Endothelial cell of umbilical vein (primary cell): Measurements from ENCODE around the gene COMMD10. TPM values are rescaled to one million over a fixed set of nuclear protein-coding genes. Genes with fewer than 3 reads are reported as not detected.

ENCODE experiments used
- BruUV-seq: library from RNA; stranded (reverse); fragments of 400-500 nt; replicated peaks from 2 replicates; lab custom pipeline; 2021; lab: Mats Ljungman, UMichigan
- CTCF ChIA-PET: fragments of 300-600, 350-600 bp; sonication (Branson Sonifier 250); formaldehyde crosslinking; loops from one replicate; lab custom pipeline; 2021; ENCODE audit warnings: antibody characterized with exemption, inconsistent platforms; lab: Charles Lee
- POLR2A ChIA-PET: fragments of 300-600, 350-600 bp; sonication (Branson Sonifier 250); formaldehyde crosslinking; loops from one replicate; lab custom pipeline; 2021; ENCODE audit warnings: antibody characterized with exemption, inconsistent platforms; lab: Charles Lee
- DNase-seq: peaks from one replicate; pipeline ENCODE4 v3.0.0-alpha.2; 2011; ENCODE audit warnings: low read depth, low spot score
- FAIRE-seq: peaks from 2 replicates; lab custom pipeline; 2011; peaks lifted over from hg19 to GRCh38; lab: Jason Lieb, UNC
- H2AFZ ChIP-seq: 2 replicates; pipeline ENCODE4 v1.6.0; 2012; ENCODE audit warnings: low read depth, low read length, control low read depth, inconsistent platforms
- H3K27ac ChIP-seq: 2 replicates; pipeline ENCODE4 v1.5.1; 2011; ENCODE audit warnings: low read depth, mild to moderate bottlenecking, control low read depth, low read length, moderate library complexity; ENCODE audit not compliant: insufficient read depth
- H3K27me3 ChIP-seq, 2 experiments: 2 replicates each; pipeline versions ENCODE4 v1.6.0 to v1.6.1; 2011; ENCODE audit warnings: low read length in 2 of 2, mixed read lengths in 1 of 2; ENCODE audit not compliant: control insufficient read depth in 2 of 2, insufficient read depth in 2 of 2
- H3K36me3 ChIP-seq, 2 experiments: 2 replicates in 1 of 2; 3 replicates in 1 of 2; pipeline ENCODE4 v1.5.1; 2011; ENCODE audit warnings: low read length in 2 of 2, mild to moderate bottlenecking in 1 of 2, moderate library complexity in 1 of 2; ENCODE audit not compliant: control insufficient read depth in 2 of 2, insufficient read depth in 2 of 2; ENCODE audit errors: extremely low read depth in 1 of 2
- H3K4me1 ChIP-seq: 3 replicates; pipeline ENCODE4 v1.5.1; 2011; ENCODE audit warnings: mild to moderate bottlenecking, low read length; ENCODE audit not compliant: control insufficient read depth, insufficient read depth; ENCODE audit errors: extremely low read depth
- H3K4me2 ChIP-seq: 2 replicates; pipeline ENCODE4 v1.6.1; 2011; ENCODE audit warnings: low read length, control low read depth, mixed read lengths; ENCODE audit not compliant: insufficient read depth
- H3K4me3 ChIP-seq, 3 experiments: fragments of 200-600 bp in 1 of 3; sonication (generic), shearing (Covaris generic) in 1 of 3; replicated peaks in 1 of 3; 2 replicates each; pipeline ENCODE4 v1.5.1; 2011 to 2016; ENCODE audit warnings: control low read depth in 3 of 3, low read length in 3 of 3, mild to moderate bottlenecking in 2 of 3, inconsistent platforms in 1 of 3, low read depth in 1 of 3, moderate library complexity in 1 of 3; ENCODE audit not compliant: insufficient read depth in 1 of 3
- H3K79me2 ChIP-seq: 2 replicates; pipeline ENCODE4 v1.6.0; 2012; ENCODE audit warnings: low read length, inconsistent platforms; ENCODE audit not compliant: control insufficient read depth, insufficient read depth
- H3K9ac ChIP-seq: replicated peaks from 2 replicates; pipeline ENCODE3; 2011; ENCODE audit warnings: low read length, control low read depth; ENCODE audit not compliant: insufficient read depth; ENCODE audit errors: extremely low read depth
- H3K9me1 ChIP-seq: replicated peaks from 3 replicates; pipeline ENCODE4 v1.6.0; 2011; ENCODE audit warnings: mild to moderate bottlenecking, low read length; ENCODE audit not compliant: control insufficient read depth, insufficient read depth; ENCODE audit errors: extremely low read depth
- H3K9me3 ChIP-seq: replicated peaks from 2 replicates; pipeline ENCODE4 v1.5.1; 2012; ENCODE audit warnings: low read length, inconsistent platforms; ENCODE audit not compliant: control insufficient read depth, insufficient read depth
- H4K20me1 ChIP-seq: replicated peaks from 2 replicates; pipeline ENCODE3; 2011; ENCODE audit warnings: mild to moderate bottlenecking, low read length; ENCODE audit not compliant: control insufficient read depth, insufficient read depth; ENCODE audit errors: extremely low read depth
- CTCF ChIP-seq, 2 donors: IDR thresholded peaks; 1 replicate in 1 of 2; 2 replicates in 1 of 2; pipeline ENCODE4 v1.5.1; 2011; ENCODE audit warnings: low read length in 2 of 2, mild to moderate bottlenecking in 2 of 2, moderate library complexity in 2 of 2, control low read depth in 1 of 2, inconsistent platforms in 1 of 2, low read depth in 1 of 2; ENCODE audit not compliant: insufficient read depth in 1 of 2; ENCODE audit errors: extremely low read depth in 1 of 2
- EZH2 ChIP-seq: IDR thresholded peaks from 2 replicates; pipeline ENCODE4 v1.6.1; 2012; ENCODE audit warnings: borderline replicate concordance, low read depth, mild to moderate bottlenecking, moderate library complexity, low read length, inconsistent platforms; ENCODE audit not compliant: severe bottlenecking
- FOS ChIP-seq: IDR thresholded peaks from 2 replicates; pipeline ENCODE4 v1.6.1; 2011; ENCODE audit warnings: mild to moderate bottlenecking, low read length, moderate library complexity, borderline replicate concordance; ENCODE audit not compliant: insufficient read depth
- GATA2 ChIP-seq: IDR thresholded peaks from 2 replicates; pipeline ENCODE4 v1.7.0; 2011; ENCODE audit warnings: low read depth, mild to moderate bottlenecking, moderate library complexity, mixed read lengths, low read length; ENCODE audit not compliant: insufficient read length, insufficient read depth
- JUN ChIP-seq: IDR thresholded peaks from 2 replicates; pipeline ENCODE4 v1.6.1; 2011; ENCODE audit warnings: borderline replicate concordance, low read depth; ENCODE audit not compliant: insufficient read length, insufficient read depth
- MAX ChIP-seq: IDR thresholded peaks from 2 replicates; pipeline ENCODE4 v1.6.1; 2011; ENCODE audit not compliant: insufficient read depth, insufficient read length
- MYC ChIP-seq: IDR thresholded peaks from one replicate; pipeline ENCODE4 v1.6.1; 2011; ENCODE audit warnings: mild to moderate bottlenecking, low read depth, low read length
- POLR2A ChIP-seq: IDR thresholded peaks from 2 replicates; pipeline ENCODE4 v1.6.1; 2012; ENCODE audit warnings: low read depth, mild to moderate bottlenecking, control low read depth, low read length
- POLR2AphosphoS5 ChIP-seq: IDR thresholded peaks from 2 replicates; pipeline ENCODE4 v1.6.1; 2012; ENCODE audit warnings: low read depth, mild to moderate bottlenecking, control low read depth, low read length, moderate library complexity; ENCODE audit not compliant: insufficient read depth
- dilution Hi-C: fragments of 300-500 bp; cut with MboI; formaldehyde crosslinking; loops from one replicate; pipeline ENCODE4 v1.15.0; 2019; ENCODE audit warnings: low sequenced_read_pairs; ENCODE audit not compliant: extremely low pct_ligation_motif_present
- intact Hi-C: fragments of 100-400 bp; cut with micrococcal nuclease; formaldehyde crosslinking; loops from one replicate; pipeline ENCODE4 v1.10.0; 2022
- polyA plus RNA-seq, 4 experiments: library from polyadenylated mRNA; depleted of rRNA in 3 of 4; stranded (reverse) in 3 of 4; unstranded in 1 of 4; fragments of >200 nt; gene quantifications; 2 replicates each; pipeline versions ENCODE4 v1.2.1 to v1.2.3, GENCODE V29; 2011 to 2012; ENCODE audit warnings: missing spikeins in 1 of 4
- total RNA-seq: library from RNA; stranded (reverse); gene quantifications from 2 replicates; pipeline ENCODE4 v1.2.3, GENCODE V29; 2021

COMMD10 gene
- total and polyA plus RNA-seq, 2 donors (not counting 3 experiments of a cell fraction or from before 2014, with no cell fraction given) = 12.5 to 27.0 TPM

GRCh38 chr5:116144103-116144502, 59.3 kb downstream of the COMMD10 start:
- no peak overlapping the region for H3K27ac ChIP-seq
- no TSS peak for BruUV-seq
- no peak overlapping the region for H3K9ac ChIP-seq
- CTCF ChIA-PET = interaction anchor here (0.6 kb wide), 1 partner anchor 101 kb away, joined by 3 read pairs; no protein-coding TSS in a partner anchor
- H3K36me3 ChIP-seq = no peaks in the 10 kb centered on the region
- H3K4me2 ChIP-seq = no peak overlapping the region
- no peak for DNase-seq
- intact Hi-C loops = no loop called here
- peaks cover 5% of the 10 kb centered on the region for H3K4me1 ChIP-seq
- no peak overlapping the region for H2AFZ ChIP-seq
- dilution Hi-C loops = no loop called here
- no peaks in the 10 kb centered on the region for H4K20me1 ChIP-seq
- no peak for FAIRE-seq
- no peaks in the 10 kb centered on the region for H3K9me1 ChIP-seq
- H3K27me3 ChIP-seq = no peaks in the 10 kb centered on the region
- H3K9me3 ChIP-seq = no peaks in the 10 kb centered on the region
- H3K79me2 ChIP-seq = no peaks in the 10 kb centered on the region
- H3K4me3 ChIP-seq = no peak overlapping the region
- TF ChIP-seq POLR2AphosphoS5 = no peak
- no peak for TF ChIP-seq JUN
- no peak for TF ChIP-seq EZH2
- no peak for TF ChIP-seq FOS
- no peak for TF ChIP-seq POLR2A
- TF ChIP-seq MYC = no peak
- TF ChIP-seq CTCF (IDR thresholded peaks at IDR 0.05; ENCODE audit: extremely low read depth in 1 of 2, insufficient read depth in 1 of 2, low read depth in 1 of 2, low read length in 2 of 2) = no peak
- TF ChIP-seq GATA2 = no peak
- no peak for TF ChIP-seq MAX
- POLR2A ChIA-PET = no interaction called here
